Measurements from ENCODE around the gene DR1. TPM values are rescaled to one million over a fixed set of nuclear protein-coding genes. Genes with fewer than 3 reads are reported as not detected.

DR1 gene
- total and polyA plus RNA-seq, 2 of the 4 experiments (the other 2 are of a cell fraction), result 27.1 to 39.4 TPM

DNA sequence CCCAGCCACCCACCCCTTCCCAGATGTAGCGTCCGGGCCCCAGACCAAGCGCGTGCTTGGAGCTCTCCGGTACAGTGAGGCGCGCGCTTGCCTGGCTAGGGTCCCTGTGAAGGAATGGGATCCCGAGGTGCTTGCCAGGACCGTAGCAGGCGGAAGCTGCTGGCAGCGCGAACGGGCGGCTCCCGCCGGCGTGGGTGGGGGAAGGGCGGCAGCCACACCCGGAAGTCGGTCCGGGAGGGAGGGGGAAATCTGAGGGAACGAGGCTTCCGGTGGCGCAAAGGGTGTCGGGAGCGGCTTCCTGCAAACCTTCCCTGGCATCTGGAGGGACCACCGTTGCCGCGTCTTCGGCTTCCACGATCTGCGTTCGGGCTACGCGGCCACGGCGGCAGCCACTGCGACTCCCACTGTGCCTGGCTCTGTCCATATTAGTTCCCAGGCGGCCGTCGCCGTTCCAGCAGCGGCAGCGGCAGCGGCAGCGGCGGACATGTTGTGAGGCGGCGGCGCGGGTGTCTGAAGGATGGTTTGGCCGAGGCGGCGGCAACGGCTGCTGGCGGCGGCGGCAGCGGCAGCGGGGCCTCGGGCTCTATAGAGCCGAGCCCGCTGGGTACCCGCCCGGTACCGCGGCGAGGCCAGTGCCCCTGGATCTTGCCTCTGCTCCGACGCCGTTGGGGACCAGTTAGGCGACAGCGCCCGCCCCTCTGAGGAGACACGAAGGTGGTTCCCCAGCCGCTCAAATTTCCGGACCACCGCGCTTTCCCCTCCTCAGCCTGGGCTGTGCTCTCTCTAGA lies at the start of gene DR1 (continued):
- TF ChIP-seq, protein P1, sequence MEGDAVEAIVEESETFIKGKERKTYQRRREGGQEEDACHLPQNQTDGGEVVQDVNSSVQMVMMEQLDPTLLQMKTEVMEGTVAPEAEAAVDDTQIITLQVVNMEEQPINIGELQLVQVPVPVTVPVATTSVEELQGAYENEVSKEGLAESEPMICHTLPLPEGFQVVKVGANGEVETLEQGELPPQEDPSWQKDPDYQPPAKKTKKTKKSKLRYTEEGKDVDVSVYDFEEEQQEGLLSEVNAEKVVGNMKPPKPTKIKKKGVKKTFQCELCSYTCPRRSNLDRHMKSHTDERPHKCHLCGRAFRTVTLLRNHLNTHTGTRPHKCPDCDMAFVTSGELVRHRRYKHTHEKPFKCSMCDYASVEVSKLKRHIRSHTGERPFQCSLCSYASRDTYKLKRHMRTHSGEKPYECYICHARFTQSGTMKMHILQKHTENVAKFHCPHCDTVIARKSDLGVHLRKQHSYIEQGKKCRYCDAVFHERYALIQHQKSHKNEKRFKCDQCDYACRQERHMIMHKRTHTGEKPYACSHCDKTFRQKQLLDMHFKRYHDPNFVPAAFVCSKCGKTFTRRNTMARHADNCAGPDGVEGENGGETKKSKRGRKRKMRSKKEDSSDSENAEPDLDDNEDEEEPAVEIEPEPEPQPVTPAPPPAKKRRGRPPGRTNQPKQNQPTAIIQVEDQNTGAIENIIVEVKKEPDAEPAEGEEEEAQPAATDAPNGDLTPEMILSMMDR (conservative IDR thresholded peaks at IDR 0.05; ENCODE audit: low read depth, low read length), result no peak
- TF ChIP-seq SMC3 (IDR thresholded peaks at IDR 0.05; ENCODE audit: low read depth, low read length), result no peak

DNA sequence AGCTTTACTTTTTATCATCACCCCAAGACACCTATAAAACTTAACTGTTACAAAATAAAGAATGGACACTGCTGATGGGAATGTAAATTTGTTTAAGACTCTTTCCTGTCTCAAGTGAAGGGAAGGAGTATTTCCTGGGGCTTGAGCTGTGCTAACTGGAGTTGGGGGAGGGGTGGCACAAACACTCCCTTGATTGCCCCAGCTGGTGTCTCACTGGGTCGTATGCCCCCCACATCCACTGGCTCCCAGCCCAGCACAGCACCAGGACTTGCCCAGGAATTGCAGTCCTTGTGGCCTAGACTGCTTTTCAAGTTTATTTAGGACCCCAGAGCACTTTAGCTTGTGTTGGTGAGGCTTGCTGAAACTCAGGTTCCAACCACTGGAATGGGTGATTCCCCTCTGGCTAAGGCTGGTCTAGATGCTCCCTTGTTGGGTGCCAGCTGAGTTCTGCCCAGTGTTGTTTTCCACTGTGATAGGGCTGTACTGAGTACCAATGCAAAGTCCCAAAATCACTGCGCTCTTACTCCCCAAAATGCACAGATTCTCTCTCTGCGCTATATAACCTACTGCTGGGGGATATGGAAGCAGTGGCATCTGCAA lies 49.1 kb upstream of the DR1 start:
- CTCF ChIA-PET, result no interaction called here
- Histone ChIP-seq H3K56ac (ENCODE audit: extremely low read depth, insufficient read depth, low read length) (no peak overlapping the region), H3K9me3 (ENCODE audit: control insufficient read depth, insufficient read depth, low read length) (no peaks in the 10 kb centered on the region), H3K4me2 (ENCODE audit: low read depth, low read length) (no peak overlapping the region), H4K5ac (ENCODE audit: low read depth, low read length) (no peak overlapping the region), H3K4me1 (ENCODE audit: control insufficient read depth, insufficient read depth, low read length) (no peaks in the 10 kb centered on the region), H4K8ac (ENCODE audit: low read depth in 2 of 2, low read length in 2 of 2) (no peak overlapping the region), H3K9me1 (ENCODE audit: insufficient read depth, low read length) (no peaks in the 10 kb centered on the region), H2AFZ (replicated peaks; ENCODE audit: low read length, poor library complexity) (no peak overlapping the region), H3K18ac (ENCODE audit: low read depth, low read length) (no peak overlapping the region), H2BK120ac (ENCODE audit: low read depth, low read length) (no peak overlapping the region), H3K9ac (ENCODE audit: low read depth, low read length) (no peak overlapping the region), H3K4ac (ENCODE audit: low read depth, low read length) (no peak overlapping the region), H2BK15ac (ENCODE audit: low read depth, low read length) (no peak overlapping the region), H2AK9ac (replicated peaks; ENCODE audit: low read depth, low read length, poor library complexity) (no peak overlapping the region), H3K23ac (ENCODE audit: low read depth, low read length) (no peak overlapping the region), H3K27me3 (ENCODE audit: control insufficient read depth, insufficient read depth, low read length) (no peaks in the 10 kb centered on the region), H3K36me3 (ENCODE audit: control insufficient read depth, insufficient read depth, low read length) (no peaks in the 10 kb centered on the region), H3K79me1 (ENCODE audit: low read depth in 1 of 2, low read length in 2 of 2) (no peaks in the 10 kb centered on the region), H4K91ac (ENCODE audit: insufficient read depth, low read depth, low read length) (no peak overlapping the region), H3K4me3 (ENCODE audit: insufficient read depth, low read depth, low read length) (no peak overlapping the region), H2BK20ac (ENCODE audit: low read depth, low read length) (no peak overlapping the region), H2BK5ac (ENCODE audit: low read depth, low read length, poor library complexity, severe bottlenecking) (no peak overlapping the region), H3K14ac (replicated peaks; ENCODE audit: low read depth, low read length) (no peak overlapping the region), H4K20me1 (ENCODE audit: insufficient read depth, low read length) (no peaks in the 10 kb centered on the region), H3K27ac (ENCODE audit: insufficient read depth, low read length) (no peak overlapping the region), H2AK5ac (ENCODE audit: low read depth, low read length) (no peak overlapping the region)
- ATAC-seq (ENCODE audit: low read depth) (no peak), DNase-seq (no peak)
- 14% methylated on average over 1 of the region's 3 CpGs; no CpG with 5 or more reads in 1 of the 2 experiments for WGBS, 2 experiments (ENCODE audit: extremely low coverage in 2 of 2, insufficient read length in 1 of 2)
- in situ Hi-C loops (cut with MboI; ENCODE audit: low sequenced_read_pairs), result no loop called here
- TF ChIP-seq, protein P2, sequence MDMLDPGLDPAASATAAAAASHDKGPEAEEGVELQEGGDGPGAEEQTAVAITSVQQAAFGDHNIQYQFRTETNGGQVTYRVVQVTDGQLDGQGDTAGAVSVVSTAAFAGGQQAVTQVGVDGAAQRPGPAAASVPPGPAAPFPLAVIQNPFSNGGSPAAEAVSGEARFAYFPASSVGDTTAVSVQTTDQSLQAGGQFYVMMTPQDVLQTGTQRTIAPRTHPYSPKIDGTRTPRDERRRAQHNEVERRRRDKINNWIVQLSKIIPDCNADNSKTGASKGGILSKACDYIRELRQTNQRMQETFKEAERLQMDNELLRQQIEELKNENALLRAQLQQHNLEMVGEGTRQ (IDR thresholded peaks at IDR 0.05; ENCODE audit: low read depth, low read length), result no peak
- TF ChIP-seq, protein P1 (conservative IDR thresholded peaks at IDR 0.05; ENCODE audit: low read depth, low read length), result no peak
- TF ChIP-seq MAZ (IDR thresholded peaks at IDR 0.05; ENCODE audit: borderline replicate concordance, low read depth, low read length), result no peak
- intact Hi-C loops (cut with micrococcal nuclease), result no loop called here
- POLR2A ChIA-PET (ENCODE audit: unreplicated experiment), result interaction anchor here (0.6 kb wide), 1 partner anchor 151 kb away, joined by 3 read pairs; the partner anchor contains the start of gene FNBP1L
- dilution Hi-C loops (cut with HindIII; ENCODE audit: low sequenced_read_pairs, unreplicated experiment), result no loop called here
- BruUV-seq (replicated peaks), result no TSS peak
